Hematopoietic multipotent progenitor cell treated with erythropoietin and hydrocortisone succinate and interleukin-3 and kit ligand, for 4 days (in vitro differentiated cells): ENCODE results near the gene FARS2.

Experiments used
- DNase-seq: peaks from one replicate; pipeline ENCODE4 v3.0.0-alpha.2; 2015

The FARS2 gene

DNA sequence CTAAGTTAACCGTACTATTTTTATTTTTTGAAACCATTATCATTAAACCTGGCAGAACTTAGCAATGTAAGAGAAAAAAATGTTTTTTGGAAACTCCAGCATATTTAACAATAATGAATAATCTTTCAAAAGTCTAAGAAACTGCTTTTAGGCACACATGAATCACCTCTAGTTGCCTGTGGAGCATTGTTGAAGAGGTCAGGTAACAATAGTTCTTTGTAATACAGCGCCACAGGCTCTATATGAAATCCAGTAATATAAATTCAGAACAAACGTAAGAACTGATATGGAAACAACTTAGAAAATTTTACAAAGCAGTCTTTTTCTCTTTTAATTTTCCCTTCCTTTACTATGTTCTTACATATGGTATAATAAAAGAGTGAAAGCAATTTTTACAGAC lies 10.9 kb upstream of the FARS2 start:
- no peak for DNase-seq

DNA sequence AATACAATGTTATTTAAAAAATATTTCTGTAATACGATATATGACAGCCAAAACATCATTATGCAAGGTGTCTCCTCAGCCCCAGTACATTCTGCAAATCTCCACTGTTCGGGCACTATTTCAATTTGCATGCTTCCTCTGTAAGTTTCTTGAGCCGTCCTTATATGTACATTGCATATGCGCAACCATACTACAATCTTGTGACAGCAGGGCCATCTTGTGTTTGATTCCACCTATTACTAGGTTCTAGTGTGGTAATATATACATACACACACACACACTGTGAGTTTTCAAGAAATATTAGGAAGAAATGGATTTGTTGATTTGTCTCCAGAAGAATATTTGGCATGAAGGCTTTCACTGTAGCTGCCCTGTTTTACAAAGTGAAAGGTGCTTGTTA lies 10.4 kb upstream of the FARS2 start:
- peak; percentile 21 for DNase-seq

DNA sequence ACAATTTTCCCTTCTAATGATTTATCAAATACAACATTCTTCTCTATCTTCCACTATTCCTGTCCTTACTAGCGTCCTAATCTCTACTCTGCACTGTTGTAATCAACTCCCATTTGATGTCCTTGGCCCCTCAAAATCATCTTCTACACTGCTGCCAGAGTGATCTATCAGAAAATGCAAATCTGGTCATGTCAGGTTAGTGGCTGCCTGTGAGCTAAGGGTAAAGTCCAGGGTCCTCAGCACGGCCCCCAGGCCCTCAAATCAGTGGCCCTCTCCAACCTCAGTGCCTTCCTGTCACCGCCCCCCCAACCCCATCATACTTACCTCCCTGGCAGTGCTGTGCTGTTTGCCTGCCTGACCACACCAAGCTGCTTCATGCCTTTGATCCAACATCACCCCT lies 4.4 kb upstream of the FARS2 start:
- no peak for DNase-seq

GRCh38 chr6:5257400-5257799 lies 3.9 kb upstream of the FARS2 start:
- DNase-seq, result no peak

- no peak for DNase-seq
These were observed 1.9 kb upstream of the FARS2 start for GRCh38 chr6:5259428-5259827.

DNA sequence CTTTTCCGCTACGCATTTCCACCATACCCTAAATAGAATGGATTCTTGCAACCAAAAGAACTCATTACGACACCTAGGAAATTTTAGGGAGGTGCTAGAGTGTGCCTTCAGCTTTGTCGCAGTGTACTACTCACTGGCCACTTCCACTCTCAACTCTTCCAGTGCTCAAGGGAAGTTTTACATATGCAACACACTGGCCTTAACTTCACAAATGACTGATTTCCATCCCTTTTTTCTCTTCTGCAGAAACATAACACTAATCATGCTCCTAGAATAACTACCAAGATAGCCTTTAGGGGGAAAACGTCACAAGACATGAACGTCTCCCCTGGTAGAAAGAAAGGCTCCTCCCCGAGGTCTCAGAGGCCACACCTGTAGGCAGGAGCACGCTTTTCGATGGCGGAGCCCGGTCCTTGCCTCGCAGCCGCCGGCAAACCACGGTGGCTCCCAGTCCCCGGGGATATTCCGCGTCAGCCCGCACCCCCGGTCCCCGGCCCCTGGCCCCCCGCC lies 1.1 kb upstream of the FARS2 start:
- peak; percentile 91 for DNase-seq

- DNase-seq, result no peak
These were observed 314 bp downstream of the FARS2 start for GRCh38 chr6:5261545-5262109.

DNA sequence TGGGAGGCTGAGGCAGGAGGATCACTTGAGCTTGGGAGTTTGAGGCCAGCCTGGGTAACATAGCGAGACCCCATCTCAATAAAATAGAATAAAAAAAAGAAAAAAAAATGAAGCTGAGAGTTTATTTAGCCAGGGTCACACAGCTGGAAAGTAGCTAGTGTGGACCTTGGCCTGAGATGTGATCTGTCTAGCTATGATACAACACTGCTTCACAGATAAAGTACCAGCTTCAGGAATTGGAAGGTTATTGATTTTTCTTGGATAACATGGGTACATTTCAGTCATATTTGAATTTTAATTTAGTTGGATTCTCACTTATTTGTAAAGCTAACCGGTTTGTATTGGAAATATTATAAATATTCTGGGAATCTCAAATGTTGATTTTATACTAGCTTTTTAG lies 5.1 kb downstream of the FARS2 start:
- DNase-seq, result no peak

DNA sequence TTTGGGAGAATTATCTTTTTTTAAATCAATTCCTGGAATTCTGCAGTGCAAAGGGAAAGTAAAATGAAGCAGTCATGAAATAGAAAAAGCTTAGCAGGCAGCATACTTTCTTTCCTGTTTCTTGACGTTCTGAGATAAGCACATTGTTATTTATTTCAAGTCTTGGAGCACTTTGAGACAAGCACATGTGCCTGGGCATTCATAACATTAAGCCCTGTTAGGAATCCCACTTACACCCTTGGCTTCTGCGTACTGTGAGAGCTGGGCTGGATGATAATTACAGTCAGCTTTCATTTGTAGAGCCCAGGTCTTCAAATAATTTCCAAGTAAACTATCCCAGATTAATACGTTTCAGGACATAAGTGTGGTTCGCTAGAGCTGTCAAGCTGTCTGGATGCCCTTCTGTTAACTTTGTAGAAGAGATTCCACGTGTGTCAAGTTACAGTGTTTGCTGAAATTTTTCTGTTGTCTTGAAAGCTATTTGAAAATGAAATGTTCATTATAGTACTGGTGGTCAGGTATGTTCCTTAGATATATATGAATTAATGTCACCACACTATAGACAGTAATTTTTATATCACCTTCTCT lies 8.9 kb downstream of the FARS2 start:
- peak; percentile 78 for DNase-seq

GRCh38 chr6:5271926-5272325 lies 10.6 kb downstream of the FARS2 start:
- no peak for DNase-seq

DNA sequence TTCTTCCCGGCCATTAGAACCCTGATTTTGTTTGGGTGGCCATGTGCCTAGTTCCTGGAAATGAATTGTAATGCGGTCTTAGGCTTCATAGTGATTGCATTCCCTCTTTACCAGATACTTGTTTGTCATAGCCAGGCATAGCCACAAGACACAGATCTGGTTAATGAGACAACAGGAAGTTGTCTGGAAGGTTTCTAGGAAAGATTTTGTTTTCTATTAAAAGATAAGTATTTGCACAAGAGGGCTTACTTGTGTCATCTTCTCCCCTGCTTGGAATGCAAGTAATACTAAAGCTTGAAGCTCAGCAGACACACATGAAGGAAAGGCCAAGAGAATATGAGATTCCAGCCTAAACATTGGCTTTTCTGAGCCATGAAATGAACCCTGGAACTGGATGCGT lies 12.9 kb downstream of the FARS2 start:
- no peak for DNase-seq

DNA sequence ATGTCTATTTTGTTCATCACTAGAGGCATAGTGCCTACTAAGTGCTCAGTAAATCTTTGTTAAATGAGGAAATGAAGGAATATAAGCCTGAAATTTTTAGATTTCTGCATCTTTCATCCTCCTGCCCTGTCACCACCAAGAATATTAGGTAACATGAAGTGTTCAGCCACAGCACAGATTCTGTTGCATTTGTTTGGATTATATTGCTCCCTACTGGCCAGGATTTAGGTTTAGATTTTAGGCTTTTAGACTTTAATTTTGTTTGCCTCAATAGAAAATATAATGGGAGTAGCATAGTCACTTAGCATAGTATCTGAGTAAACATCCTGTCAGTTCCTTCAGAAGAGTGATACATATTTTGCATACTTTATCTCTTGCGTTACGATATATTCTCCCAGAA lies 14.2 kb downstream of the FARS2 start:
- DNase-seq, result no peak

DNA sequence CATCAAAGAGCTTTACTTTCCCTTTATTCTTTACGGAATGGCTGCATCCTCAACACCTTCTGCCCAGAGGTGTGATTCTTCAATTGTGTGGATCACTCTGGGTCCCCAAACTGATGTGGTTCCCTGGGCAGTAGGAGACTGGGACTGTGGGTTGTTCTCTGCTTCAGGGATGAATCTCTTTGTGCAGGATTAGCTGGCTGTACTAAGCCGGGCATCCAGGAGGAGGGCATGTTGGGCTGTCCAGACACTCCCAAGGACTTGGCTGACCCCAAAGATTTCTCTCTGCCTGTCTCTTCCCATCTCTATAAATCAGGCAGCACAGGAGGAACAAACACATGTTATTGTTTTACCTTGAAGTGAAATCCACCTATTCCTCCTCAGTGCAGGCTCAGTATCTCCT lies 15.3 kb downstream of the FARS2 start:
- no peak for DNase-seq

- no peak for DNase-seq
These were observed 16.3 kb downstream of the FARS2 start for GRCh38 chr6:5277589-5277988.

- no peak for DNase-seq
These were observed 16.7 kb downstream of the FARS2 start for GRCh38 chr6:5278047-5278446.

DNA sequence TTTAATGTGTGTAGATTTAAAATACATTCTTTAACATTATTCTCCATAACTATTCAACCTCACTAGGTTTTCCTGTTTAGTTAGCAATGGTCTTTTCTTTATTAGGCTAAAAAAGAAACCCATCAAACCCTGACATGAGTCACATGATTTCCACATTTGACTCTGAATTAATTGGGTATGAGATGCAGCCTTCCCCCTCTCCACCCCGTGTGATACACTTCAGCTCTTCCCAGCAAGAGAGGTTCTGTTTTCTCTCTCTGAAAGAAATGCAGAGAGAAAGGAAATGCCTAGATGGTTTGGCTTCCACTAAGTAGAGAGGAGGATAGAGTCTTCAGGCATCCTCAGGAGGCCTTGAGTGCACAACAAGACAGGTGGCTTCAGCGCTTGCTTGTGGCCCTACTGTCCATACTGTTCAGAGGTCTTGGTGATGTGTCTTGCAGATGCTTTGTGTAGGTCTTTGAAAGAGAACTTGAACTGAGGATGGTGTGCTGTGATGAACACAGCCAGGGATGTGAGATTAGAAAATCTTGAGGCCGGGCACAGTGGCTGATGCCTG lies 17.3 kb downstream of the FARS2 start:
- no peak for DNase-seq

GRCh38 chr6:5279891-5280338 lies 18.6 kb downstream of the FARS2 start:
- DNase-seq, result no peak

GRCh38 chr6:5280920-5281319 lies 19.6 kb downstream of the FARS2 start:
- no peak for DNase-seq

- peak; percentile 46 for DNase-seq
These were observed 20.9 kb downstream of the FARS2 start for GRCh38 chr6:5282191-5282623.

DNA sequence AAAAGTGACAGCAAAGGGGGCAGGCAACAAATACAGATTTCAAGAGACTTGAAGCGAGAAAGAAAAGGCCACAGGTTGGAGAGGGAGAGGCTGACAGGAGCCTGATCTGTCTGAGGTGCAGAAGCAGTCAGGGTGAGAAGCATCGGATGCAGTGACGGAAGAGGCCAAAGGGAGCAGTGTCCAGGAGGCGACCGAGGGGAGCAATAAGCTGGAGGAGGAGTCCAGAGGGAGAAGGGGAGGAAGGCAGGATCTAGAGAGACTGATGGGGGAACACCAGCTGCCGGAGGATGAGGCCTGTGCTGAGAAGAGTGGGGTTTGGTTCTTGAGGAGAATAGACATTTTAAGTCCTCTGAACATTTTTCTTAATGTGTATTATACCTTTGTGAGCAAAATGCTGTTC lies 23.8 kb downstream of the FARS2 start:
- DNase-seq, result no peak

DNA sequence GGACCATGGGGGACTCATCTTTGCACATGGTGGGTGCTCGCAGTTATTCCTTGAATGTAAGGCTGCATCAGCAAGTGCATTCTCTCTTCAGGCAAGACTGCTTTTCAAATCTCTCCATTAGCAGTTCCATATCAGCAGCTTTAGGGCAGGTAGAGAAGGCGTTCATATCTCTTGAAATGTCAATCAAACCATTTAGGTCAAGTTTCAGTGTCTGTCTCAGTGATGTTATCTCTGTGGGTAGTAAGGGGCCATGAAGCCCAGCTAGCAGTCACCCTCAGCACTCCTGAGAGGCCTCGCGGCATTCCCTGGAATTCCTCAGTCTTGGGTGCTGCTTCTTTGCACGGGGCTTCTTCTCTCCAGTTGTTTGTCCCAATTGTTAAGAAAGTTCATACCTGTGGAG lies 24.2 kb downstream of the FARS2 start:
- DNase-seq, result no peak

DNA sequence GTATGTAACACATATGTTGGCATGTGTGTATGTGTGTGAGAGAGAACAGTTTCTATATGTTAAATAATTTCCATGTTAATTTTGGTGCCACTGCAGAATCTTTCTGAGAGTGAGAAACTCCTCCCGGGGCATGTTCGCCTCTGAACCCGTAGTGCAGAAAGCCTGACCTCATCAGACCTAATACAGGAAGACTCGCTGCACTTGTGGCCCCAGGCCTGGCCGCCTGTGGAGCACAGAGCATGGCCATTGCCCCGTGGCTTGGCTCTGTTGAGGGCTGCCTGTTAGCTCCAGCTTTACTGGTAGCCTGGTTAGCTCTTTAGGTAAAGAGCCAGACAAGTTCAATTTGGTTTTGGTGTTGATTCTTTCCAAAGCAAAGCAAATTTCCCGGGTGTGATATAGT lies 25.5 kb downstream of the FARS2 start:
- no peak for DNase-seq

DNA sequence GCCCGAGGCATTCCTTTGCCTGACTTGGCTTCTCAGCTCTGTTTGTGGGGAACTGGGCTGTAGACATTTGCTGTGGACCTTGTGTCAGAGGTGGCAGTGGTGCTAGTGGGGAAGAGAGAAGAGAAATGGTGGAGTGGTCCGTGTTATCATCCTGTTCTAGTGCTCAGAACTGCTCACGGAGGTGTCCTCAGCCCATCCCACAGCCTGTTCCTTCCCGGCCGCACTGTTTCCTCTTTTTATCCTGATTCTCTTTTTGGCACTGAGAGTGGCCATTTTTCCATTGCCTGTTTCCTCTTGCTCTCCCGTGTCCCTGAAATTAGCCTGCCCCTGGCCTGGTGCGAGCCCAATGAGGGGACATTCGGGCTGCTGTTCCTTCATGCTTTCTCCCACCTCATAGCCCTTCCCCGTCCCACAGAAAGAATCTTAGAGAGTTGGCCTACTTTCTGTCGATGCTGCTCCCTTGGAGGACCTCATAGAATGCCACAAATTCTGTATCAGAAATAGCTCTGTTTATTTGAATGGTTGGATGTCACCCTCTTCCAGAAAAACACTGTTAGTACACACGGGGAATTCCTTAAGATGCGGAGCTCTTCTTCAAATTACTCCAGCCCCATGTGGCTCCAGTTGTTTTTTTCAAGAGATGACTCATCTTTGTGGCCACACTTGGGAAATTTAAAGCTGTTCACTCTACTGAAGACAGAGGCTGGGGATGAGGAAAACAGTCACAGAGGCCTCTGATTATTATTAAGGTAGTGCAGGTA lies 26.1 kb downstream of the FARS2 start:
- no peak for DNase-seq

DNA sequence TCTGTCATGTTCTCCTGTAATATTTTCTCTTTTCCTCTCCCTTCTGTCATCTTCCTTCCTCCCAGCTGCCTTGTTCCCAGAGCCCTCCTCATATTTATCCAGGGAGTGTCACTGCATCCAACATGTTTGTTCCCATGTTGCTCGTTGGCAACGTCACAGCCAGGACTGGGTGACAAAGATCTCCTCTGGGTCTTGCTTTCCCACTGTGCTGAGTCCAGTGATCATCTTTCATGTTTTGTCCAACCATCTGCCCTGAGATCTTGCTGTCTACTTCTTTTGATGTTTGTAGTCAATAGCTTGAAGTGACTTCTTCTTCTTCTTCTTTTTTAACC lies 26.6 kb downstream of the FARS2 start:
- DNase-seq, result no peak
